Measurements from ENCODE around the gene COPG2.

COPG2 gene

DNA sequence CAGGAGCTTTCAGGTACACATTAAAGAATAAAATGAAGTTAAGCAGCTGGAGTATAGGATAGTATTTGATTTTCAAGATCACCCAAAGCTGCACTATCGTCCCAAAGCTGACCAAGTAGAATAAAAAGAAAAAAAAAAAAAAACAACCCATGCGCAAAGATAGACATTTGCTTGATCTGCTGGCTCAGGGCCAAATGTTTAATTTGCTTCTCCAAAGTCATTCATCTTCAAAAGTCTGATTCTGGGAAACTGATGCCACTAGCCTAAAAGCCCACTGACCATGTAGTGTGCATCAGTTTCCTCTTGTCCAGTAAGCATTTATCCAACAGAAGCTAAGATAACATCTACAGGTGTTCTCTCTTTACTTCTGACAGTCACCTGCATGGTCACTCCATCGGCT lies 162.2 kb downstream of the COPG2 start:
- TF ChIP-seq POLR2AphosphoS5 (IDR thresholded peaks at IDR 0.05; ENCODE audit: borderline replicate concordance, low read depth, low read length) (no peak), EZH2 (IDR thresholded peaks at IDR 0.05) (no peak), FOXP2 (optimal IDR thresholded peaks at IDR 0.05; ENCODE audit: control extremely low read depth, extremely low read length, insufficient read depth) (no peak)
- DNase-seq (ENCODE audit: low read depth, low spot score), result no peak
- no peak overlapping the region for H3K4me3 ChIP-seq
- peaks cover 6% of the 10 kb centered on the region; the same call in 1 of the 2 replicates for H3K36me3 ChIP-seq (ENCODE audit: insufficient read depth, low read length)
- no peaks in the 10 kb centered on the region for H3K9me3 ChIP-seq (ENCODE audit: low read depth, low read length)
- no peak overlapping the region for H3K9ac ChIP-seq (ENCODE audit: insufficient read length)
- no peak overlapping the region for H3K27ac ChIP-seq

DNA sequence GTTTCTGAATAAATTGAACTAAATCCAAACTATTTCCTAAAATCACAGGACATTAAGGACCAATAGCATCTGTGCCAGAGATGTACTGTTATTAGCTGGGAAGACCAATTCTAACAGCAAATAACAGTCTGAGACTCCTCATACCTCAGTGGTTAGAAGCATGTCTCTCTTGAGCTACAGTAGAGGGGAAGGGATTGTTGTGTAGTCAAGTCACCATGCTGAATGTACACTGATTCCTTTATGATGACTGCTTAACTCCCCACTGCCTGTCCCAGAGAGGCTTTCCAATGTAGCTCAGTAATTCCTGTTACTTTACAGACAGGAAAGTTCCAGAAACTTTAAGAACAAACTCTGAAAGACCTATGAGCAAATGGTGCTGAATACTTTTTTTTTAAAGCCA lies 162.8 kb downstream of the COPG2 start:
- Histone ChIP-seq H3K4me3 (no peak overlapping the region), H3K36me3 (ENCODE audit: insufficient read depth, low read length) (peaks cover 6% of the 10 kb centered on the region; the same call in 1 of the 2 replicates), H3K9me3 (ENCODE audit: low read depth, low read length) (no peaks in the 10 kb centered on the region), H3K9ac (ENCODE audit: insufficient read length) (no peak overlapping the region), H3K27ac (no peak overlapping the region)
- no peak for DNase-seq (ENCODE audit: low read depth, low spot score)
- TF ChIP-seq EZH2 (IDR thresholded peaks at IDR 0.05) (no peak), POLR2AphosphoS5 (IDR thresholded peaks at IDR 0.05; ENCODE audit: borderline replicate concordance, low read depth, low read length) (no peak), FOXP2 (optimal IDR thresholded peaks at IDR 0.05; ENCODE audit: control extremely low read depth, extremely low read length, insufficient read depth) (no peak)

DNA sequence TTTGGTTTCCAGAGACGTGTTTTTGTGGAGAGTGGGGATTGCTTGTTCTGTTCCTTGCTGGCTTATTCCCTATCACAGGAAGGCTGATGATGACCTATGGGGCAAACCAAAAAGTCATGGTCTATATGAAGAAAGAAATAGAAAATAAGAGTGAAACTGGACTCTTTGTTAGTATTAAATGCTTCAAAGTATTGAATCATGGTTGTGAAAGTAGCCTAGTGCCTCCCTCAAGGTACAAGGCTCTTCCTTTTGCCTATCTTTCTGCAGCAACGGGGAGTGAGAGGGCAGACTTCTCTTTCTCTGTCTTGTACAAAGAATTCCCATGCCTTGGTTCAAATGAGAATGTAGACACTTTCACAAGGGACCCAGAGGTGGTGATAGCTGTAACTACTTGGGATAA lies 167.6 kb downstream of the COPG2 start:
- TF ChIP-seq EZH2 (IDR thresholded peaks at IDR 0.05), result no peak
- TF ChIP-seq POLR2AphosphoS5 (IDR thresholded peaks at IDR 0.05; ENCODE audit: borderline replicate concordance, low read depth, low read length), result no peak
- TF ChIP-seq FOXP2 (optimal IDR thresholded peaks at IDR 0.05; ENCODE audit: control extremely low read depth, extremely low read length, insufficient read depth), result no peak
- no peak for DNase-seq (ENCODE audit: low read depth, low spot score)
- no peak overlapping the region for H3K27ac ChIP-seq
- H3K9me3 ChIP-seq (ENCODE audit: low read depth, low read length), result no peaks in the 10 kb centered on the region
- no peak overlapping the region for H3K4me3 ChIP-seq
- no peak overlapping the region for H3K9ac ChIP-seq (ENCODE audit: insufficient read length)
- no peaks in the 10 kb centered on the region for H3K36me3 ChIP-seq (ENCODE audit: insufficient read depth, low read length)

GRCh38 chr7:130500463-130500862 lies 168.1 kb downstream of the COPG2 start:
- Histone ChIP-seq H3K9ac (ENCODE audit: insufficient read length) (no peak overlapping the region), H3K9me3 (ENCODE audit: low read depth, low read length) (no peaks in the 10 kb centered on the region), H3K36me3 (ENCODE audit: insufficient read depth, low read length) (no peaks in the 10 kb centered on the region), H3K27ac (no peak overlapping the region), H3K4me3 (no peak overlapping the region)
- DNase-seq (ENCODE audit: low read depth, low spot score), result no peak
- TF ChIP-seq EZH2 (IDR thresholded peaks at IDR 0.05) (no peak), FOXP2 (optimal IDR thresholded peaks at IDR 0.05; ENCODE audit: control extremely low read depth, extremely low read length, insufficient read depth) (no peak), POLR2AphosphoS5 (IDR thresholded peaks at IDR 0.05; ENCODE audit: borderline replicate concordance, low read depth, low read length) (no peak)

GRCh38 chr7:130494431-130494858 lies 174.1 kb downstream of the COPG2 start:
- H3K4me3 ChIP-seq, result no peak overlapping the region
- no peak for DNase-seq (ENCODE audit: low read depth, low spot score)
- H3K27ac ChIP-seq, result no peak overlapping the region

GRCh38 chr7:130493275-130493873 lies 175.2 kb downstream of the COPG2 start:
- TF ChIP-seq POLR2AphosphoS5 (IDR thresholded peaks at IDR 0.05; ENCODE audit: borderline replicate concordance, low read depth, low read length) (no peak), EZH2 (IDR thresholded peaks at IDR 0.05) (no peak), FOXP2 (optimal IDR thresholded peaks at IDR 0.05; ENCODE audit: control extremely low read depth, extremely low read length, insufficient read depth) (no peak)
- Histone ChIP-seq H3K4me3 (no peak overlapping the region), H3K9ac (ENCODE audit: insufficient read length) (no peak overlapping the region), H3K36me3 (ENCODE audit: insufficient read depth, low read length) (no peaks in the 10 kb centered on the region), H3K9me3 (ENCODE audit: low read depth, low read length) (no peaks in the 10 kb centered on the region), H3K27ac (no peak overlapping the region)
- DNase-seq (ENCODE audit: low read depth, low spot score), result no peak

More at GRCh38 chr7:130494431-130494858, 174.1 kb downstream of the COPG2 start:
- H3K9ac ChIP-seq (ENCODE audit: insufficient read length), result no peak overlapping the region
- TF ChIP-seq EZH2 (IDR thresholded peaks at IDR 0.05) (no peak), POLR2AphosphoS5 (IDR thresholded peaks at IDR 0.05; ENCODE audit: borderline replicate concordance, low read depth, low read length) (no peak), FOXP2 (optimal IDR thresholded peaks at IDR 0.05; ENCODE audit: control extremely low read depth, extremely low read length, insufficient read depth) (no peak)
- no peaks in the 10 kb centered on the region for H3K36me3 ChIP-seq (ENCODE audit: insufficient read depth, low read length)
- H3K9me3 ChIP-seq (ENCODE audit: low read depth, low read length), result no peaks in the 10 kb centered on the region

GRCh38 chr7:130492523-130493274 lies 175.8 kb downstream of the COPG2 start:
- no peak for DNase-seq (ENCODE audit: low read depth, low spot score)
- no peak overlapping the region for H3K9ac ChIP-seq (ENCODE audit: insufficient read length)
- H3K4me3 ChIP-seq, result peak overlapping the region; percentile 75
- H3K27ac ChIP-seq, result no peak overlapping the region
- no peaks in the 10 kb centered on the region for H3K9me3 ChIP-seq (ENCODE audit: low read depth, low read length)
- TF ChIP-seq POLR2AphosphoS5 (IDR thresholded peaks at IDR 0.05; ENCODE audit: borderline replicate concordance, low read depth, low read length) (no peak), EZH2 (IDR thresholded peaks at IDR 0.05) (no peak), FOXP2 (optimal IDR thresholded peaks at IDR 0.05; ENCODE audit: control extremely low read depth, extremely low read length, insufficient read depth) (no peak)
- H3K36me3 ChIP-seq (ENCODE audit: insufficient read depth, low read length), result no peaks in the 10 kb centered on the region

GRCh38 chr7:130491841-130492522 lies 176.6 kb downstream of the COPG2 start, which contains the start of gene MEST:
Gene MEST (plus strand): TSS chr7:130492085. CDS start chr7:130492314, 229 bp downstream.
- H3K36me3 ChIP-seq (ENCODE audit: insufficient read depth, low read length), result no peaks in the 10 kb centered on the region
- H3K9me3 ChIP-seq (ENCODE audit: low read depth, low read length), result no peaks in the 10 kb centered on the region
- peak within 1 kb of the TSS; percentile 75 for H3K4me3 ChIP-seq
- H3K27ac ChIP-seq, result no peak within 1 kb of the TSS
- DNase-seq (ENCODE audit: low read depth, low spot score), result no peak
- TF ChIP-seq FOXP2 (optimal IDR thresholded peaks at IDR 0.05; ENCODE audit: control extremely low read depth, extremely low read length, insufficient read depth) (no peak), POLR2AphosphoS5 (IDR thresholded peaks at IDR 0.05; ENCODE audit: borderline replicate concordance, low read depth, low read length) (no peak), EZH2 (IDR thresholded peaks at IDR 0.05) (no peak)
- H3K9ac ChIP-seq (ENCODE audit: insufficient read length), result no peak within 1 kb of the TSS
